ENCODE measurements around the gene LRRC74B.
"Not testable (repeated sequence)": the region's sequence is repeated elsewhere in the genome, so short reads cannot be mapped to it uniquely, and the experiment has no call there.

The LRRC74B gene

GRCh38 chr22:21077884-21078508 is 32.2 kb downstream of the LRRC74B start:
- no peak for DNase-seq (ENCODE audit: low spot score)

- no peak for DNase-seq (ENCODE audit: low spot score)
Measured at GRCh38 chr22:21078916-21079315, 33.2 kb downstream of the LRRC74B start.

DNA sequence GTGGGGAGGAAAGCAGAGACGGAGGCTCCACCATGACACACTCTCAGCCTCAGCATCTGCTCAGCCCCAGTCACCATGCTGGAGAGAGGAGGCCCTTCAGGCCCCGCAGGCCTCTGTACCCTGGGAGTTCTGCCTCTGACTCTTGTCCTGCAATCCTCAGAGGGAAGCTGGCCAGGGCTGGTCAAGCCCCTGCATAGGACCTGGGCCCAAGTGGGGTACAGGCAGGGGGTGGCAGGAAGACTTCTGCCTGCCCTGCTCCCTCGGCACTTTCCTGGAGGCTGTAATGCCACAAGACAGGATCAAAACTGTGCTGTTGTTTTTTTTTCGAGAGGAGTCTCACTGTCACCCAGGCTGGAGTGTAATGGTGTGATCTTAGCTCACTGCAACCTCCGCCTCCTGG is 33.7 kb downstream of the LRRC74B start:
- no peak for DNase-seq (ENCODE audit: low spot score)

GRCh38 chr22:21080435-21081137 is 34.8 kb downstream of the LRRC74B start:
- no peak for DNase-seq (ENCODE audit: low spot score)

GRCh38 chr22:21082248-21082647 is 36.5 kb downstream of the LRRC74B start:
- no peak for DNase-seq (ENCODE audit: low spot score)

DNA sequence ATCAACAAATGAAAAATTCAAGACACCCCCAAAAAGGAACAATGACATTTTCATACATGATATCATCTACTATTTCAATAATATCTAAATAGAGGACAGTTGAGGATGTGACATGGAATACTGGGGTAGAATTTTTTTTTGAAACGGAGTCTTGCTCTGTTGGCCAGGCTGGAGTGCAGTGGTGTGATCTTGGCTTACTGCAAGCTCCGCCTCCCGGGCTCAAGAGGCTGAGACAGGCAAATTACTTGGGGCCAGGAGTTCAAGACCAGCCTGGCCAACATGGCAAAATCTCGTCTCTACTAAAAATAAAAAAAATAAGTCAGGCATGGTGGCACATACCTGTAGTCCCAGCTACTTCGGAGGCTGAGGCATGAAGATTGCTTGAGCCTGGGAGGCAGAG is 41.4 kb downstream of the LRRC74B start:
- no peak for DNase-seq (ENCODE audit: low spot score)

DNA sequence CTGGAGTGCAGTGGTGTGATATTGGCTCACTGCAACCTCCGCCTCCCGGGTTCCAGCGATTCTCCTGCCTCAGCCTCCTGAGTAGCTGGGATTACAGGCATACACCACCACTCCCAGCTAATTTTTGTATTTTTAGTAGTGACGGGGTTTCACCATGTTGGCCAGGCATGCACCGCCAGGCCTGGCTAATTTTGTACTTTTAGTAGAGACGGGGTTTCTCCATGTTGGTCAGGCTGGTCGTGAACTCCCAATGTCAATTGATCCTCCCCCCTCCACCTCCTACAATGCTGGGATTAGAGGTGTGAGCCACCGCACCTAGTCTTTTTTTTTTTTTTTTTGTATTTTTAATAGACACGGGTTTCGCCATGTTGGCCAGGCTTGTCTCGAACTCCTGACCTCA is 42.2 kb downstream of the LRRC74B start:
- not testable (repeated sequence) for DNase-seq (ENCODE audit: low spot score)

- not testable (repeated sequence) for DNase-seq (ENCODE audit: low spot score)
Measured at GRCh38 chr22:21091220-21091619, 45.5 kb downstream of the LRRC74B start.

DNA sequence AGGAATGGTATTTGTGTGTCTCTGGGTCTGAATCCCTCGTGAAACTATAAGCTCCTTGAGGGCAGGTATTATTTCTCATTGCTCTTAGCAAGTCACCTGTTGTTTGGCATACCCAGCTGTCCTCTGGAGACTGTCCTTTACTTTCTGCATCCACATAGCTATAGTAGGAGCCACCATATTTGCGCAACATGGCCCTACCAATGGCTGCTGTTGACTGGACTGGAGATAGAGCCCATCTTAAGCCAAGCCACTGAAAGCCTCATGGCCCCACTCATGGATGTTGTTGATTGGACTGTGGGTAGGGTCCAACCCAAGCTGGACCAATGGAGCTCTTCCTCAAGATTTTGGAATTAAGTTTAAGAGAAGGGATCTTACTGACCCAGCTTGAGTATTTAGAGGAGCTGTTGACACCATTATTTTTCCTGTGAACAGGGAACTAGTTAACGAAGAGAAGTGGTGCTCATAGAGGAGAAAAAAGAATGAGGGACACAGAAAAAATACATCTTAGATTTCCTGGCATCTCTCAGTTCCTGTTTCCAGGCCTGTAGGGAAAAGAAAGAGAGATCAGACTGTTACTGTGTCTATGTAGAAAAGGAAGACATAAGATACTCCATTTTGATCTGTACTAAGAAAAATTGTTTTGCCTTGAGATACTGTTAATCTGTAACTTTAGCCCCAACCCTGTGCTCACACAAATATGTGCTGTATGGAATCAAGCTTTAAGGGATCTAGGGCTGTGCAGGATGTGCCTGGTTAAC is 47.2 kb downstream of the LRRC74B start:
- DNase-seq (ENCODE audit: low spot score), result no peak

DNA sequence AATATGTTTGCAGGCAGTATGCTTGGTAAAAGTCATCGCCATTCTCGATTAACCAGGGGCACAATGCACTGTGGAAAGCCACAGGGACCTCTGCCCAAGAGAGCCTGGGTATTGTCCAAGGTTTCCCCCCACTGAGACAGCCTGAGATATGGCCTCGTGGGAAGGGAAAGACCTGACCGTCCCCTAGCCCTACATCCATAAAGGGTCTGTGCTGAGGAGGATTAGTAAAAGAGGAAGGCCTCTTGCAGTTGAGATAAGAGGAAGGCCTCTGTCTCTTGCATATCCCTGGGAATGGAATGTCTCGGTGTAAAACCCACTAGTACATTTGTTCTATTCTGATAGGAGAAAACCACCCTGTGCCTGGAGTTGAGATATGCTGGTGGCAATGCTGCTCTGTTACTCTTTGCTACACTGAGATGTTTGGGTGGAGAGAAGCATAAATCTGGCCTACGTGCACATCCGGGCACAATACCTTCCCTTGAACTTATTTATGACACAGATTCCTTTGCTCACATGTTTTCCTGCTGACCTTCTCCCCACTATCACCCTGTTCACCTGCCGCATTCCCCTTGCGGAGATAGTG is 47.9 kb downstream of the LRRC74B start:
- DNase-seq (ENCODE audit: low spot score), result not testable (repeated sequence)

- no peak for DNase-seq (ENCODE audit: low spot score)
Measured at GRCh38 chr22:21094911-21095772, 49.4 kb downstream of the LRRC74B start.

DNA sequence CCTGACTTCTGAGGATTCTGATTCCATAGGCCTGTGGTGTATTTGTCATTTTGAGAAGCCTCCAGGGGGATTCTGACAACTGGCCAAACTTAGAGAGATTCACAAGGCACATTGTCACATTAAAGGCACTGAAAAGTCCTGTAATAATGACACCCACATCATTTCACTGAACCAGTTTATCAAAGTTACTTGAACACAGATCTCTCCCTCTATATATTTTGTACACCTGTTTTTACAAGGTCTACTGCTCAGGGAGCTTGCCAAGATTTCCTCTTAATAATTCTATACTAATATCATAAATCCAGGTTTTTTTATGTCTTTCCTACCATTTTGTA is 50.0 kb downstream of the LRRC74B start:
- DNase-seq (ENCODE audit: low spot score), result no peak

DNA sequence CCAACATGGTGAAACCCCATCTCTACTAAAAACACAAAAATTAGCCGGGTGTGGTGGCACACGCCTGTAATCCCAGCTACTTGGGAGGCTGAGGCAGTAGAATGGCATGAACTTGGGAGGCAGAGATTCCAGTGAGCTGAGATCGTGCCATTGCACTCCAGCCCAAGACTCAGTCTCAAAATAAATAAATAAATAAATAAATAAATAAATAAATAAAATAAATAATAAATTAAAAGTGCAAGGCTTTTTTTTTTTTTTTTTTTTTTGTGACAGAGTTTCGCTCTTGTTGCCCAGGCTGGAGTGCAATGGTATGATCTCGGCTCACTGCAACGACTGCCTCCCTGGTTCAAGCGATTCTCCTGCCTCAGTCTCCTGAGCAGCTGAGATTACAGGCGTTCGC is 51.1 kb downstream of the LRRC74B start:
- not testable (repeated sequence) for DNase-seq (ENCODE audit: low spot score)

DNA sequence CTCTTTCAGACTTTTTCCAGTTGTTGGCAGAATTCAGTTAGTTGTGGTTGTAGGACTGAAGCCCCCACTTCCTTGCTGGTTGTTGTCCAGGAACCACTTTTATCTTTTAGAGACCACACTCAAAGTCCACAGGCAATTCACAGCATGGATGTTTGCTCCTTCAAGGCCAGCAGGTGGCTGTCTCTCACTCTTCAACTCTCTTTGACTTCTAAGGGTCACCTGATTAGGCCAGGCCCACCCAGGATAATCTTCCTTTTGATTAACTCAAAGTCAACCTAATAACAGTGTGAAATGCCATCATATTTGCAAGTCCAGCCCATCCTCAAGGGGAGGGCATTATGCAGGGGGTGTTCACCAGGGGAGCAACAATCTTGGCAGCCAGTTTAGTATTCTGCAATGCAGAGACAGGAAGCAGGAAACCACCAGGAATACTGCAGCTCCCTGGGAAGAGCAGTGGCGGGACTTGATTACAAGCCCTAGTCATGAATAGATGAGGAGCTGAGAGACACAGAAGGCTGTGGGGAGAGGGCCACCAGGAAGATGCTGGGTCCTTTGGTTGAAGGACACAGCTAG is 52.4 kb downstream of the LRRC74B start:
- DNase-seq (ENCODE audit: low spot score), result no peak

- no peak for DNase-seq (ENCODE audit: low spot score)
Measured at GRCh38 chr22:21099578-21099977, 53.8 kb downstream of the LRRC74B start.

- DNase-seq (ENCODE audit: low spot score), result no peak
Measured at GRCh38 chr22:21100149-21101032, 54.6 kb downstream of the LRRC74B start.

DNA sequence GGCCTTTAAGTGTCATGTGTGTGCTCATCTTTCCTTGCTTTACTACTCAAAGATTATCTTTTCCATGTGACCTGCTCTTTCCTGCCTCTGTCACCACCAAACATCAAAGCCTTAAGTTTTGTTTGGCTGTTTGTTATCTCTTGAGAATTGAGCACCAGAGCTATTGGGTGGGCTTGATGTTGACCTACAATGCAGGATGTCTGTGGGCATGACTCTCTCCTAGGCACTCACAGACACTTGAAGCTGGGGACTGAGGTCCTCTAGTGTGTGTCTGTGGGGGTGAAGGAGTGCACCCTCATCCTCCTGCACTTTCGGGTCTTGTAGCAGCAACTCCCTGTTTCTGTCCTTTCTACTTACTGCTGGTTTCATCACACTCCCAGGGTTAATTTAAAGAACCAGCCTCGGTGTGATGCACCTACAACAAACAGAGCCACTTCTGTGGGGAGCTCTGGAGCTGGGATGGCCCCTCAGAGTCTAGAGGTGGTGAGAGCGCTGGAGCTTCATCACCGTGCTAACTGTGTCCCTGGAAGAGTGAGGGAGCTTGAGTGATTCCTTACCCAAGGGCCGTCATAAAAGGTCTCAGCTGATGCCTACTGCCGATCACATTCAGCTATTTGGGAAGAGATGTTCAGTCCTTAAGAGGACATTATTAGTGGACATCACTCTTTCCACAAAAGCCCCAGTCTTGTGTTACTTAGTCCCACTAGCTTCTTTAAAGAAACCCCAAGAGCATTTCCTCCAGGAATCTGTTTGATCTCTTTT is 56.3 kb downstream of the LRRC74B start:
- no peak for DNase-seq (ENCODE audit: low spot score)

- DNase-seq (ENCODE audit: low spot score), result peak; percentile 70
Measured at GRCh38 chr22:21102659-21103267, 57.0 kb downstream of the LRRC74B start.

- no peak for DNase-seq (ENCODE audit: low spot score)
Measured at GRCh38 chr22:21103633-21104032, 57.9 kb downstream of the LRRC74B start.
